ENCODE data around the gene PLEKHG3.
A peak's percentile ranks its signal among the peaks of the same experiment; 100 is the strongest.

Gene PLEKHG3

GRCh38 chr14:64753374-64753773 is 49.1 kb downstream of the PLEKHG3 start:
- H3K27ac Mint-ChIP-seq, result no peak overlapping the region
- DNase-seq (ENCODE audit: low spot score in 2 of 2), result no peak

GRCh38 chr14:64753999-64754398 is 49.8 kb downstream of the PLEKHG3 start:
- H3K36me3 Mint-ChIP-seq, result peaks cover 7% of the 10 kb centered on the region
- H3K9me3 Mint-ChIP-seq, result no peaks in the 10 kb centered on the region
- DNase-seq (ENCODE audit: low spot score in 2 of 2), result no peak
- no peak overlapping the region for H3K27ac Mint-ChIP-seq
- H3K4me1 Mint-ChIP-seq, result peaks cover 43% of the 10 kb centered on the region
- no peak for ATAC-seq
- H3K4me3 Mint-ChIP-seq, result no peak overlapping the region

More at GRCh38 chr14:64753374-64753773, 49.1 kb downstream of the PLEKHG3 start:
- Mint-ChIP-seq H3K36me3 (peaks cover 7% of the 10 kb centered on the region), H3K4me1 (peaks cover 37% of the 10 kb centered on the region), H3K9me3 (no peaks in the 10 kb centered on the region), H3K4me3 (no peak overlapping the region)
- no peak for ATAC-seq

GRCh38 chr14:64754685-64755084 is 50.5 kb downstream of the PLEKHG3 start:
- Mint-ChIP-seq H3K4me3 (no peak overlapping the region), H3K9me3 (no peaks in the 10 kb centered on the region), H3K4me1 (peaks cover 50% of the 10 kb centered on the region), H3K36me3 (peaks cover 6% of the 10 kb centered on the region), H3K27ac (peak overlapping the region; percentile 44)
- ATAC-seq (no peak), DNase-seq (ENCODE audit: low spot score in 2 of 2) (no peak)

- peak overlapping the region; percentile 34 for H3K4me3 Mint-ChIP-seq
- peak; percentile 95 for ATAC-seq
- peaks cover 61% of the 10 kb centered on the region for H3K4me1 Mint-ChIP-seq
- no peaks in the 10 kb centered on the region for H3K36me3 Mint-ChIP-seq
- no peaks in the 10 kb centered on the region for H3K9me3 Mint-ChIP-seq
- H3K27ac Mint-ChIP-seq, result peak overlapping the region; percentile 44
- no peak for DNase-seq (ENCODE audit: low spot score in 2 of 2)
Observed at GRCh38 chr14:64755781-64756221, 51.6 kb downstream of the PLEKHG3 start.

GRCh38 chr14:64756712-64757111 is 52.5 kb downstream of the PLEKHG3 start:
- H3K4me3 Mint-ChIP-seq, result no peak overlapping the region
- DNase-seq (ENCODE audit: low spot score in 2 of 2), result no peak
- H3K4me1 Mint-ChIP-seq, result peaks cover 70% of the 10 kb centered on the region
- no peaks in the 10 kb centered on the region for H3K36me3 Mint-ChIP-seq
- peak overlapping the region; percentile 44 for H3K27ac Mint-ChIP-seq
- ATAC-seq, result no peak
- H3K9me3 Mint-ChIP-seq, result no peaks in the 10 kb centered on the region

- Mint-ChIP-seq H3K4me3 (no peak overlapping the region), H3K36me3 (no peaks in the 10 kb centered on the region), H3K27ac (peak overlapping the region; percentile 44), H3K9me3 (no peaks in the 10 kb centered on the region), H3K4me1 (peaks cover 79% of the 10 kb centered on the region)
- ATAC-seq (no peak), DNase-seq (ENCODE audit: low spot score in 2 of 2) (no peak)
Observed at GRCh38 chr14:64757601-64758000, 53.4 kb downstream of the PLEKHG3 start.

DNA sequence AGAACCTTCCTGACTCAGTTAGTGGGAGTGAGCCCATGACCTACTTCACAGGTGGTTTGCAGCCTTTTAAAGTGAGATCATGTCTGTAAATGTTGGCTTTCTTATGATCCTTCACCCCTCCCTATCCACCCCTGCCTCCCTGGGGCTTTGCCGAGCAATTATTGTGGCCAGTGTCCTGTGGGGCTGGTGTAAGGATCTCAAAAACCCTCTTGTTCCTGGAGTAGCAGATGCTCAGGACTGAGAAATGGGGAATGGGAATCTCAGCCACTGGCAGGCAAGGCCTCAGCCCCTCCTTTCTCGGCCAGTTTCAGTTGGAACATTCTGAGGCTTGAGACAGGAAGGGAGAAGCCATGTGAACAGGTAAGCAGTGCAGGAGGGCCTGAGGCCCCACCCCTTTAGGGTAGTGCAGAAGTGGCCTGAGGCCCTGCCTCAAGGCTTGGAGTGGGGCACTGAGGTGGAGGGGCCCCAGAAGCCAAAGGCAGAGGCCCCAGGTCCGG is 53.8 kb downstream of the PLEKHG3 start:
- Mint-ChIP-seq H3K36me3 (no peaks in the 10 kb centered on the region), H3K9me3 (no peaks in the 10 kb centered on the region), H3K4me3 (no peak overlapping the region), H3K27ac (peak overlapping the region; percentile 44), H3K4me1 (peaks cover 84% of the 10 kb centered on the region)
- ATAC-seq (no peak), DNase-seq (ENCODE audit: low spot score in 2 of 2) (no peak)

- Mint-ChIP-seq H3K9me3 (no peaks in the 10 kb centered on the region), H3K36me3 (no peaks in the 10 kb centered on the region), H3K27ac (peak overlapping the region; percentile 44), H3K4me1 (peaks cover 92% of the 10 kb centered on the region), H3K4me3 (no peak overlapping the region)
- DNase-seq (ENCODE audit: low spot score in 2 of 2) (no peak), ATAC-seq (no peak)
Observed at GRCh38 chr14:64758691-64759554, 54.7 kb downstream of the PLEKHG3 start.

- Mint-ChIP-seq H3K36me3 (no peaks in the 10 kb centered on the region), H3K4me1 (peaks cover 98% of the 10 kb centered on the region), H3K4me3 (no peak overlapping the region)
Observed at GRCh38 chr14:64759555-64759938, 55.3 kb downstream of the PLEKHG3 start.

DNA sequence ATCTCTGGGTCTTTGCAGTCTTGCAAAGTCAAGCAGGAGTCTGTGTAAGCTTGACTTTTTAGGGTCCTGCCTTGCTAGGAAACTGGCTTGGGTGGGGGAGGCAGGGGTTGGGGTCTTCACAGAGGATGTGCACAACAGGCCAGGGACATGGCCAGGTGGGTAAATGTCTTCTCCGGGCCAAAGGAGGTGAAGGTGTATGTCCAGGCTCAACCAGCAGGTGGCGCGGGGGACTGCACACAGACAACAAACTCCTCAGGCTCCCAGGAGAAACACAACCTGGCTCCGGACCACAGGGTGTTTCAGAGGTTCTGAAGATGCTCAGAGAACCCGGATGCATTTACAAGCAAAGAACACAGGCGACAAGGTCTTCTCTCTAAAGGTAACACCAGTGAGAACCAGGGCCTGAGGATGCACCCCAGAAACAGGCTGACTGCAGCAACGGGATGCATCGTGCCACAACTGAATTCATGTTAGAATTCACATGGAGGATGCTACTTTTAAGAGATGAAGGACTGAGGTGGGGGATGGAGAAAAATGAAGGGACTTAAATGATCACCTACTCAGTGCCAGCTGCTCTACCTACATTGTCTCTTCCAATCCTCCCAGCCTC is 56.0 kb downstream of the PLEKHG3 start:
- Mint-ChIP-seq H3K4me3 (no peak overlapping the region), H3K4me1 (peaks cover 95% of the 10 kb centered on the region), H3K36me3 (no peaks in the 10 kb centered on the region), H3K27ac (peak overlapping the region; percentile 44), H3K9me3 (no peaks in the 10 kb centered on the region)
- ATAC-seq, result no peak
- peak; percentile 61 to 79 for DNase-seq (ENCODE audit: low spot score in 2 of 2)

More at GRCh38 chr14:64759555-64759938, 55.3 kb downstream of the PLEKHG3 start:
- ATAC-seq (no peak), DNase-seq (ENCODE audit: low spot score in 2 of 2) (no peak)
- no peaks in the 10 kb centered on the region for H3K9me3 Mint-ChIP-seq
- H3K27ac Mint-ChIP-seq, result peak overlapping the region; percentile 44

DNA sequence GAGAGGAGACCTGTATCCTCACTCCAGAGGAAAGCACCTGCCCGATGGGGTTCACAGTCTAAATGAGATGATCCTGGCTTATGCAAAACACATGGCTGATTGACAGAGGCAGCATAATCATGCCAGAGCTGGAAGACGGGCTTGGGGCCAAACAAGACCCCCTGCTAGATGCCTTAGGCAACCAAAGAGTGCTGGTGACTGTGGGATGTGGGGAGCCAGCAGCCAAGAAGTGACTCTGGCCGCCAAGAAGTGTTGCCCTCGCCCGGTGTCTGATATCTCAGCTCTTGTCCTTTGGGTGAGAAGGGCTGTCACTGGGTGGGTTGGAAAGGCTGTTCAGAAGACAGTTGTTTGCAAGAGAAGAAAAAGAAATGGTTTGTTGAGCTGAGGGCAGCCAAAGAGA is 56.7 kb downstream of the PLEKHG3 start:
- no peaks in the 10 kb centered on the region for H3K36me3 Mint-ChIP-seq
- no peak for DNase-seq (ENCODE audit: low spot score in 2 of 2)
- H3K4me3 Mint-ChIP-seq, result no peak overlapping the region
- H3K27ac Mint-ChIP-seq, result no peak overlapping the region
- H3K4me1 Mint-ChIP-seq, result peaks cover 95% of the 10 kb centered on the region
- no peak for ATAC-seq
- H3K9me3 Mint-ChIP-seq, result no peaks in the 10 kb centered on the region

GRCh38 chr14:64761441-64762043 is 57.3 kb downstream of the PLEKHG3 start:
- H3K36me3 Mint-ChIP-seq, result no peaks in the 10 kb centered on the region
- no peak overlapping the region for H3K27ac Mint-ChIP-seq
- peaks cover 93% of the 10 kb centered on the region for H3K4me1 Mint-ChIP-seq
- no peaks in the 10 kb centered on the region for H3K9me3 Mint-ChIP-seq
- DNase-seq (ENCODE audit: low spot score in 2 of 2), result no peak
- no peak overlapping the region for H3K4me3 Mint-ChIP-seq
- ATAC-seq, result no peak

DNA sequence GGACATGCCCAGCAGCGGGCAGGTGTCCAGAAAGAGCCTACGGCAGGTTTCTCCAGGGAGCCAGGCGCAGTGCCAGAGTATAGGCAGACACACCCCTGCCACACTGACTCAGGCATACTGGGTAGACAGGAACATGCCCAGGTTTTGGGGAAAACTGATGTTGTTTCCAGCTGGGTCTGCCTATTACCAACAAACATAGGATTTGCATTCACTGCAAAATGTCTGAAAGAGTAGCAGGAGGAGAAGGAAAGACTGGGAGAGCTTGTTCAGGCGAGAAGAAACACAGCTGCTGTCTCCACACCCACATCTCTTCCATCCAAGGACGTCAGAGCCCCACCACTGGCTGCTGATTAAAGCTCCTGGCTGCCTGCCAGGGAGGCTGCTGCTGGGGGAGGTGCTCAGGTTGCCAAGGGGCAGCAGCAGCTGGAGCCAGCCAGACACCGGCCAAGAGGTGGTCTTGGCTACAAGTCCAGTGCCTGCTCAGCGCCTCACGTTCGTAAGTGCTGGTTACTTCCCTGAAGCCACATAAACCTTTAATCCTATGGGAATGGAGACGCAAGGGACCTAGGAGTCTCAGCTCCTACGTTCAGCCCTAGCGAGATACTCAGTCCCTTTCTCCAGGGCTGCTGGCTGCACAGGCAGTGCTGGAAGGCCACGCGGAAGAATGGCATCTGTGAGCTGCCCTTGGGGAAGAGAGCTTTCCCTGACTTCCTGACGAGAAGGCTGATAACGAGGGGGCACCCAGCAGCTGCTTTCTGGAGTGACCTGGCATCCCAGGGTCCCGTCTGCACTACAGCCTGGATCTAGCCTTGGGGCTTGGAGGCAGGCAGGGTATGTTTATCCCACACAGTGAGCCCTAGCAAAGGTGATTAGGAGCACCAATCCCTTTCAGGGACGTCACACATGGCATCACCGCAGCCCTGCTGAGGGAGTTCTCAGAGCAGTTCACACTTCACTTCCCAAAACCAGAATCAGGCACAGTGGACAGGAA is 58.1 kb downstream of the PLEKHG3 start:
- H3K4me3 Mint-ChIP-seq, result no peak overlapping the region
- H3K9me3 Mint-ChIP-seq, result no peaks in the 10 kb centered on the region
- no peaks in the 10 kb centered on the region for H3K36me3 Mint-ChIP-seq
- ATAC-seq, result peak; percentile 29
- peak in 1 of 2 donors; percentile 36 for DNase-seq (ENCODE audit: low spot score in 2 of 2)
- H3K4me1 Mint-ChIP-seq, result peaks cover 85% of the 10 kb centered on the region
- H3K27ac Mint-ChIP-seq, result no peak overlapping the region

GRCh38 chr14:64763085-64763782 is 59.0 kb downstream of the PLEKHG3 start:
- Mint-ChIP-seq H3K27ac (peak overlapping the region; percentile 72), H3K9me3 (no peaks in the 10 kb centered on the region), H3K4me1 (peaks cover 77% of the 10 kb centered on the region), H3K4me3 (peak overlapping the region; percentile 51), H3K36me3 (no peaks in the 10 kb centered on the region)
- ATAC-seq (no peak), DNase-seq (ENCODE audit: low spot score in 2 of 2) (no peak)
